ENCODE measurements around the gene DDX28. TPM values are rescaled to one million over a fixed set of nuclear protein-coding genes. Genes with fewer than 3 reads are reported as not detected.
"Not testable (repeated sequence)": the region's sequence is repeated elsewhere in the genome, so short reads cannot be mapped to it uniquely, and the experiment has no call there.

Gene DDX28
- polyA plus RNA-seq, 3 donors: 14.7 to 42.9 (median 27.7) TPM

- Histone ChIP-seq H3K9ac (ENCODE audit: insufficient read depth, low read length, poor library complexity, severe bottlenecking) (no peak within 1 kb of the TSS), H3K4me3 (replicated peaks in 1 of 3; ENCODE audit: low read depth in 2 of 3, low read length in 3 of 3) (no peak within 1 kb of the TSS), H3K9me3 (replicated peaks in 1 of 2; ENCODE audit: control insufficient read depth in 1 of 2, insufficient read depth in 1 of 2, low read length in 2 of 2) (no peaks in the 10 kb centered on the region), H3K36me3 (replicated peaks in 1 of 2; ENCODE audit: control insufficient read depth in 1 of 2, insufficient read depth in 2 of 2, low read length in 2 of 2) (no peaks in the 10 kb centered on the region), H3K79me2 (ENCODE audit: insufficient read depth, low read length) (no peaks in the 10 kb centered on the region), H3K27ac (ENCODE audit: low read depth in 1 of 2, low read length in 2 of 2) (no peak within 1 kb of the TSS), H3K4me2 (replicated peaks; ENCODE audit: extremely low read depth, low read length, poor library complexity, severe bottlenecking) (no peak within 1 kb of the TSS), H3K4me1 (ENCODE audit: control insufficient read depth in 1 of 2, insufficient read depth in 2 of 2, low read length in 2 of 2) (peaks cover 18 to 19% of the 10 kb centered on the region in 2 donors), H4K20me1 (ENCODE audit: insufficient read depth, low read length) (no peaks in the 10 kb centered on the region), H2AFZ (ENCODE audit: insufficient read depth, low read depth, low read length, poor library complexity, severe bottlenecking) (no peak within 1 kb of the TSS), H3K27me3 (ENCODE audit: control insufficient read depth in 2 of 2, insufficient read depth in 2 of 2, low read length in 2 of 2) (no peaks in the 10 kb centered on the region)
- H3K4me1 Mint-ChIP-seq: peaks cover 17% of the 10 kb centered on the region
- H3K27ac Mint-ChIP-seq: peak within 1 kb of the TSS in 1 of 7 donors; percentile 8
- H3K9me3 Mint-ChIP-seq: no peaks in the 10 kb centered on the region
- WGBS (ENCODE audit: insufficient coverage): 82% methylated on average over 3 of the region's 5 CpGs
- H3K4me3 Mint-ChIP-seq: no peak within 1 kb of the TSS
- no peak for TF ChIP-seq CTCF (IDR thresholded peaks at IDR 0.05)
- intact Hi-C loops (cut with micrococcal nuclease): no loop called here
- no peak for DNase-seq
- H3K36me3 Mint-ChIP-seq: no peaks in the 10 kb centered on the region
- H3K27me3 Mint-ChIP-seq (ENCODE audit: low read depth in 3 of 3): peaks cover 0 to 4% (median 0%) of the 10 kb centered on the region in 3 donors
Measured at GRCh38 chr16:68015681-68016080, 7.4 kb downstream of the DDX28 start, which contains the start of gene DPEP2NB. TSS of gene DPEP2NB (minus strand) at chr16:68015911. CDS start at chr16:68015770, 141 bp downstream.

GRCh38 chr16:68013440-68013839 is 9.6 kb downstream of the DDX28 start:
- Histone ChIP-seq H3K27me3 (ENCODE audit: control insufficient read depth in 2 of 2, insufficient read depth in 2 of 2, low read length in 2 of 2) (no peaks in the 10 kb centered on the region), H3K79me2 (ENCODE audit: insufficient read depth, low read length) (no peaks in the 10 kb centered on the region), H3K9me3 (replicated peaks in 1 of 2; ENCODE audit: control insufficient read depth in 1 of 2, insufficient read depth in 1 of 2, low read length in 2 of 2) (no peaks in the 10 kb centered on the region), H3K4me3 (replicated peaks in 1 of 3; ENCODE audit: low read depth in 2 of 3, low read length in 3 of 3) (peak overlapping the region in 1 of 3 experiments; percentile 32), H2AFZ (ENCODE audit: insufficient read depth, low read depth, low read length, poor library complexity, severe bottlenecking) (peak overlapping the region; percentile 61), H3K9ac (ENCODE audit: insufficient read depth, low read length, poor library complexity, severe bottlenecking) (no peak overlapping the region), H4K20me1 (ENCODE audit: insufficient read depth, low read length) (no peaks in the 10 kb centered on the region), H3K36me3 (replicated peaks in 1 of 2; ENCODE audit: control insufficient read depth in 1 of 2, insufficient read depth in 2 of 2, low read length in 2 of 2) (no peaks in the 10 kb centered on the region), H3K4me1 (ENCODE audit: control insufficient read depth in 1 of 2, insufficient read depth in 2 of 2, low read length in 2 of 2) (peaks cover 21 to 22% of the 10 kb centered on the region in 2 donors), H3K4me2 (replicated peaks; ENCODE audit: extremely low read depth, low read length, poor library complexity, severe bottlenecking) (peak overlapping the region; percentile 26), H3K27ac (ENCODE audit: low read depth in 1 of 2, low read length in 2 of 2) (peak overlapping the region; percentile 51 to 66)
- TF ChIP-seq CTCF (IDR thresholded peaks at IDR 0.05): no peak
- H3K9me3 Mint-ChIP-seq: no peaks in the 10 kb centered on the region
- WGBS (ENCODE audit: insufficient coverage): no CpG with 5 or more reads among the region's 1 CpG
- H3K36me3 Mint-ChIP-seq: no peaks in the 10 kb centered on the region
- intact Hi-C loops (cut with micrococcal nuclease): no loop called here
- peak in 2 of 3 donors; percentile 43 to 54 for DNase-seq
- H3K4me3 Mint-ChIP-seq: peak overlapping the region in 1 of 2 donors; percentile 67
- H3K4me1 Mint-ChIP-seq: peaks cover 26% of the 10 kb centered on the region
- peak overlapping the region; percentile 62 to 94 (median 86) for H3K27ac Mint-ChIP-seq
- peaks cover 0 to 4% (median 0%) of the 10 kb centered on the region in 3 donors for H3K27me3 Mint-ChIP-seq (ENCODE audit: low read depth in 3 of 3)

GRCh38 chr16:68009872-68010271 is 13.2 kb downstream of the DDX28 start:
- H2AFZ ChIP-seq (ENCODE audit: insufficient read depth, low read depth, low read length, poor library complexity, severe bottlenecking); H3K27me3 Mint-ChIP-seq (ENCODE audit: low read depth in 3 of 3); H3K36me3 ChIP-seq (replicated peaks in 1 of 2; ENCODE audit: control insufficient read depth in 1 of 2, insufficient read depth in 2 of 2, low read length in 2 of 2); H3K79me2 ChIP-seq (ENCODE audit: insufficient read depth, low read length); H4K20me1 ChIP-seq (ENCODE audit: insufficient read depth, low read length); H3K9ac ChIP-seq (ENCODE audit: insufficient read depth, low read length, poor library complexity, severe bottlenecking); H3K27ac ChIP-seq (ENCODE audit: low read depth in 1 of 2, low read length in 2 of 2); H3K4me2 ChIP-seq (replicated peaks; ENCODE audit: extremely low read depth, low read length, poor library complexity, severe bottlenecking); H3K9me3 Mint-ChIP-seq; H3K27ac Mint-ChIP-seq; H3K9me3 ChIP-seq (replicated peaks in 1 of 2; ENCODE audit: control insufficient read depth in 1 of 2, insufficient read depth in 1 of 2, low read length in 2 of 2); H3K27me3 ChIP-seq (ENCODE audit: control insufficient read depth in 2 of 2, insufficient read depth in 2 of 2, low read length in 2 of 2); H3K4me3 Mint-ChIP-seq; DNase-seq; H3K36me3 Mint-ChIP-seq; H3K4me3 ChIP-seq (replicated peaks in 1 of 3; ENCODE audit: low read depth in 2 of 3, low read length in 3 of 3): not testable (repeated sequence)
- peaks cover 48% of the 10 kb centered on the region for H3K4me1 Mint-ChIP-seq
- 51% methylated on average over 2 of the region's 4 CpGs for WGBS (ENCODE audit: insufficient coverage)
- intact Hi-C loops (cut with micrococcal nuclease): loop anchor here in 1 of 2 donors (2.0 kb wide), 1 partner anchor 17 kb away; no protein-coding TSS in a partner anchor
- peaks cover 53 to 54% of the 10 kb centered on the region in 2 donors for H3K4me1 ChIP-seq (ENCODE audit: control insufficient read depth in 1 of 2, insufficient read depth in 2 of 2, low read length in 2 of 2)

All from CD14-positive monocyte (primary cell).